AG09319 (cell line): ENCODE data around the gene COL20A1.
"Not testable (repeated sequence)": the region's sequence is repeated elsewhere in the genome, so short reads cannot be mapped to it uniquely, and the experiment has no call there.

Source experiments
- DNase-seq: peaks from one replicate; pipeline ENCODE4 v3.0.0-alpha.2; 2010; ENCODE audit warnings: low read depth; ENCODE audit errors: extremely low read depth
- TF ChIP-seq, protein P1 (sequence below): IDR thresholded peaks from 2 replicates; pipeline ENCODE4 v1.5.1; 2011; ENCODE audit warnings: low read depth, mild to moderate bottlenecking, inconsistent platforms, low read length, moderate library complexity

The COL20A1 gene

GRCh38 chr20:63336232-63336752 is 43.3 kb downstream of the COL20A1 start:
- TF ChIP-seq, protein P1, sequence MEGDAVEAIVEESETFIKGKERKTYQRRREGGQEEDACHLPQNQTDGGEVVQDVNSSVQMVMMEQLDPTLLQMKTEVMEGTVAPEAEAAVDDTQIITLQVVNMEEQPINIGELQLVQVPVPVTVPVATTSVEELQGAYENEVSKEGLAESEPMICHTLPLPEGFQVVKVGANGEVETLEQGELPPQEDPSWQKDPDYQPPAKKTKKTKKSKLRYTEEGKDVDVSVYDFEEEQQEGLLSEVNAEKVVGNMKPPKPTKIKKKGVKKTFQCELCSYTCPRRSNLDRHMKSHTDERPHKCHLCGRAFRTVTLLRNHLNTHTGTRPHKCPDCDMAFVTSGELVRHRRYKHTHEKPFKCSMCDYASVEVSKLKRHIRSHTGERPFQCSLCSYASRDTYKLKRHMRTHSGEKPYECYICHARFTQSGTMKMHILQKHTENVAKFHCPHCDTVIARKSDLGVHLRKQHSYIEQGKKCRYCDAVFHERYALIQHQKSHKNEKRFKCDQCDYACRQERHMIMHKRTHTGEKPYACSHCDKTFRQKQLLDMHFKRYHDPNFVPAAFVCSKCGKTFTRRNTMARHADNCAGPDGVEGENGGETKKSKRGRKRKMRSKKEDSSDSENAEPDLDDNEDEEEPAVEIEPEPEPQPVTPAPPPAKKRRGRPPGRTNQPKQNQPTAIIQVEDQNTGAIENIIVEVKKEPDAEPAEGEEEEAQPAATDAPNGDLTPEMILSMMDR = no peak

DNA sequence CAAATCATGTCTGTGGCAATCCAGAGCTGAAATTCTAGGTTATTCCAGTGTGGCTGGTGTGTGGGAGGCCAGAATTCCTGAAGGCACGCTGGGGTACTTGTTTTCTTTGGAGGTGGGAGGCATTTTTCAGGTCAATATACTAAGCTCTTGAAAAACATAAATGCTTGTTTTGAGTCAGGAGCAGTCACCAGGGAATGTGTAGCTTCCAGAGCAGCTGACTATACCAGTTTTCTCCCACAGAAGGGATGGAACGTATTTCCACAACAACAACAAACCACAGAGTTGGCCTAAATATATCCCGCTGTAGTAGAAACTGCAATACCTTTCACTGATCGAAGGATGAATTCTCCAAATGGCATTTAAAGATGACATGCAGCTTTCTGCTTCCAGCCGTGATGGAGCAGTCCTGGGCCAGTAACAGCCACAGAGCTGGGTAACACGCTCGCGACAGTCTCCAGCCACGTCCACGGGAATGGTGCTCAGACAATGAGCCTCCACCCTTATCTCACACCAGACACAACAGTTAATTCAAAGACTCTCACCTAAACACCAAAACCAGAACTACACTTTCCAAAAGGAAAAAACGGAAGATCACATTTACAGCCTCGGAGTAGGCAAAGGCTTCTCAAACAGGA is 44.9 kb downstream of the COL20A1 start:
- no peak for DNase-seq
- TF ChIP-seq, protein P1 = no peak

More at GRCh38 chr20:63336232-63336752, 43.3 kb downstream of the COL20A1 start:
- no peak for DNase-seq

- DNase-seq = not testable (repeated sequence)
Observed at GRCh38 chr20:63339154-63340094, 46.4 kb downstream of the COL20A1 start.

DNA sequence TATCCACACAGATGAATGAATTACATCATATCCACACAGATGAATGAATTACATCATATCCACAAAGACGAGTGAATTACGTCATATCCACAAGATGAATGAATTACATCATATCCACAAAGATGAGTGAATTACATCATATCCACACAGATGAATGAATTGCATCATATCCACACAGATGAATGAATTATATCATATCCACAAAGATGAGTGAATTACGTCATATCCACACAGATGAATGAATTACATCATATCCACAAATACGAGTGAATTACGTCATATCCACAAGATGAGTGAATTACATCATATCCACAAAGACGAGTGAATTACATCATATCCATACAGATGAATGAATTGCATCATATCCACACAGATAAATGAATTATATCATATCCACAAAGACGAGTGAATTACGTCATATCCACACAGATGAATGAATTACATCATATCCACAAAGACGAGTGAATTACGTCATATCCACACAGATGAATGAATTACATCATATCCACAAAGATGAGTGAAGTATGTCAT is 47.2 kb downstream of the COL20A1 start:
- not testable (repeated sequence) for DNase-seq

DNA sequence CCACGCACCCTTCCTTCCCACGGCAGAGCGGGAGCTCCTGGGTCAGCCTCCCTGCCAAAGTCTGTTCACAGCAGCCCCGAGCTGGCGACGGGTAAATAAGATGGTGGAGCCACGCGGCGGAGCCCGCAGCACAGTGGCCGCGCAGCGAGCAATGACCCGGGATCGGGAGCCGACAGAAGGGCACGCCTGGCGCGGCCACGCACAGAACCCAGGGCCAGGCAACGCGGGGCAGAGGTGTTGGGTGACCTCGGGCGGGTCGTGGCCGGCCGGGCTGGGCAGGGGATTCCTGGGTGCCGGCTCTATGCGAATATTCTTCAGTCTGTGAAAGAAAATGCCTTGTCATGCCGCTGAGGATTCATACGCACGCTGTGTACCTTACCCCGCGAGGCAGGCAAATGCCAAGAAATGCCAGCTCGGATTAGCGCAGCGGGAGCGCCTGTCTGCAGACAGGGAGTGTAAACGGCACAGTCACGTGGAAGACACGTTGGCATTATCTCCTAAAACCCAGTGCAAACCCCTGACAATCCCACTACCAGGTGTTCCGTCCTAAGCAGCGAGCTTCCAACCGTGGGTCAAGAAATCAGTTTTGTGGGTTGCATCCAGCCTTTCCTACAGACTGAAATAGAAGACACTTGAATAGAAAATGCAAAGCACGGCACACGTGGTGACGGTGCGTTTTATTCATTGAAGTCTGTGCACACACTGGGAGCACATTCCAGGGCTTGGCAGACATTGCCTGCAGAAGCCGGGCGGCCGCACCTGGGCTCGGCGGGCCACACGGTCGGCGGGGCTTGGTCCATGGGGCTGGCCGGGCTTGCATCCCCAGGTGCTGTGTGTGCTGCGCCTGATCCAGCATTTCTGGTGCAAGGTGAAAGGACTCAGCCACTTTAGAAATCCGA is 49.8 kb downstream of the COL20A1 start:
- TF ChIP-seq, protein P1 = no peak
- DNase-seq = no peak

DNA sequence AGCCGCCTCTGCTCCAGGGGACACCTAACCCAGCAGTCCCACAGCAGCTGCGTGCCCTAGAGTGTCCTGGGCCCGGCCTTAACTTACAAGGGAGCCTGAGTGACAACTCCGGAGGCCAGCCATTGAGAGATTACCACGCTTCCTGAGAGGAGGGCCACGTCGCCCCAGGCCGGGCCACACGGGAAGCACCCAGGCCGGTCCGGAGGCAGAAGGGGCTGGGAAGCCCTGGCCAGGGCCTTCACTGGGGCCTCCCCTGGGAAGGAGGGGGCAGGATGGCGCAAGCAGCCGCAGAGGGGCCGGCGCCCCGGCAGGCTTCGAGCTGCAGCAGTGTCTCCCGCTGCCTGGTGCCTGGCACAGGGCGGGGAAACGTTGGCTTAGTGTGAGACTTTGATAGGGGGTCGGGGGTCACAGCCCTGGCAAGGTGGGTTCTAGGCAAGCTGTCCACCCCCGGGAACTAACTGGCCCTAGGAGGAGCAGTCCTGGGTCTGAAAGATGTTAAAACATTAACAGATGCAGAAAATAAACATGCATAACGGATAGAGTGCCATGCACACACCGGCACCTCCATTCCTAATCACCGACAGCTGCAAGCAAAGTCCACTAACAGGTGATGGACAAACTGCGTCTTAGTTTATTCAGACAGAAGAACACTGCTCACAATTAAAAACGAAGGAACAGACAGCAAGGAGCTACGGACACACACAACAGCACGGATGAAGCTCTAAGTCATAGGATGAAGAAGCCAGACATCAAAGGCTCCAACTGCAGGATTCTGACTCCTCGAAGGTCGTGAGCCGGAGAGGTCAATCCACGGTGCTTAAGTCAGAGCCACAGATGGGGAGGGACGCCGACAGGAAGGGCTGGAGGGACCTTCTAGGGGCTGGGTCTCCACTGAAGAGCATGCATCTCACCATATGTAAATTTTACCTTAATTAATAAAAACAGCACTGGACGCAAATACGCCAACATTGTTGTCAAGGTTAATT is 50.8 kb downstream of the COL20A1 start:
- DNase-seq = no peak
- TF ChIP-seq, protein P1 = no peak

DNA sequence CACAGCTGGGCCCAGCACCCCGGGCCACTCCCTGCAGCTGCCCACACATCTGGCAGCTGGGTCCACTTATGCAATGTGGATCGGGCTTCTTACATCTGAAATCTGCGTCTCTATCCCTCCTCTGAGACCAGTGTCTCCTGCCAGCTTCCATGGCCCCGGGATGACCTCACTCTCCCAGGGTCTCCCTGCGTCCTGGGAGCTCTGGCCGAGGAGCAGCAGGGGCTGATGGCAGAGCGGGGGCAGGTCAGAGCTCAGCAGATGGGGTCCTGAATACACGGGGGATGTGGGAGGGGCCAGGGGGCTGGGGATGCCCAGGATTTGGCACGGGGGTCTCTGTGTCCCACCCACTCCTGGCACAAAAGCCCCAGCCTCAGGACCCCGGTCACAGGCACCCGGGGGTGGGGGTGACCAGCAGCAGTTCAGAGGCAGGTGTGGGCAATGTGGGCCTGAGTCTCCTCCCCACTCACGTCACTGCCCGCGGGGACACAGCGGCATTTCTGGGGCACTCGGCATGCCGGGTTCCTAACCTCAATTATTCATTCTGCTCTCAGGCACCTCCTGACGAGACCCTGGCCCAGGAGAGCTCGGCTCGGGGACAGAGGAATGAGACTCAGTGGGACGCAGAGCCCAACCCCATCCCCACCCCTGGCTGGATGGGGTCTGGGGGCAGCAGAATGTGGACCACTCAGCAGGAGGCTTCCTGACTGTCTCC is 51.8 kb downstream of the COL20A1 start:
- DNase-seq = no peak
- TF ChIP-seq, protein P1 = no peak
